Mucosa of stomach (tissue), 1 donor: Measurements from ENCODE around the gene NUCB1.
"Not testable (repeated sequence)": the region's sequence is repeated elsewhere in the genome, so short reads cannot be mapped to it uniquely, and the experiment has no call there.

Experiments used
- H3K27me3 ChIP-seq: one replicate; pipeline ENCODE4 v1.7.0; 2013; ENCODE audit warnings: mild to moderate bottlenecking, low read length; ENCODE audit not compliant: control insufficient read depth, insufficient read depth
- H3K36me3 ChIP-seq: one replicate; pipeline ENCODE4 v1.7.0; 2013; ENCODE audit warnings: low read length; ENCODE audit not compliant: control insufficient read depth, insufficient read depth
- H3K4me1 ChIP-seq: one replicate; pipeline ENCODE4 v1.7.0; 2013; ENCODE audit warnings: mild to moderate bottlenecking, low read length; ENCODE audit not compliant: control insufficient read depth, insufficient read depth
- H3K4me3 ChIP-seq: one replicate; pipeline ENCODE4 v1.7.0; 2013; ENCODE audit warnings: low read length
- H3K9ac ChIP-seq: one replicate; pipeline ENCODE4 v1.7.0; 2013; ENCODE audit warnings: mild to moderate bottlenecking, low read length, moderate library complexity
- H3K9me3 ChIP-seq: one replicate; pipeline ENCODE4 v1.7.0; 2013; ENCODE audit warnings: mild to moderate bottlenecking, low read length, moderate library complexity; ENCODE audit not compliant: control insufficient read depth
- donor health status: Pancreatic carcinoma.

The NUCB1 gene

GRCh38 chr19:48899386-48899749 lies 744 bp upstream of the NUCB1 start:
- not testable (repeated sequence) for H3K4me1 ChIP-seq, H3K4me3 ChIP-seq, H3K36me3 ChIP-seq, H3K9ac ChIP-seq, H3K27me3 ChIP-seq, H3K9me3 ChIP-seq

GRCh38 chr19:48900477-48901406 lies 630 bp downstream of the NUCB1 start:
- H3K27me3 ChIP-seq = no peaks in the 10 kb centered on the region
- peak overlapping the region; percentile 70 for H3K4me3 ChIP-seq
- H3K9ac ChIP-seq = peak overlapping the region; percentile 96
- no peaks in the 10 kb centered on the region for H3K4me1 ChIP-seq
- H3K9me3 ChIP-seq = no peaks in the 10 kb centered on the region
- peaks cover 5% of the 10 kb centered on the region for H3K36me3 ChIP-seq

GRCh38 chr19:48902291-48902690 lies 2.2 kb downstream of the NUCB1 start:
- not testable (repeated sequence) for H3K4me1 ChIP-seq, H3K9ac ChIP-seq, H3K36me3 ChIP-seq, H3K9me3 ChIP-seq, H3K27me3 ChIP-seq, H3K4me3 ChIP-seq

- not testable (repeated sequence) for H3K36me3 ChIP-seq, H3K4me1 ChIP-seq, H3K9ac ChIP-seq, H3K9me3 ChIP-seq, H3K27me3 ChIP-seq, H3K4me3 ChIP-seq
These were observed 3.7 kb downstream of the NUCB1 start for GRCh38 chr19:48903788-48904187.

GRCh38 chr19:48905664-48906063 lies 5.6 kb downstream of the NUCB1 start:
- Histone ChIP-seq H3K27me3 (no peaks in the 10 kb centered on the region), H3K4me3 (no peak overlapping the region), H3K9me3 (no peaks in the 10 kb centered on the region), H3K36me3 (peaks cover 5% of the 10 kb centered on the region), H3K4me1 (no peaks in the 10 kb centered on the region), H3K9ac (no peak overlapping the region)

- Histone ChIP-seq H3K9me3 (no peaks in the 10 kb centered on the region), H3K4me3 (no peak overlapping the region), H3K36me3 (peaks cover 11% of the 10 kb centered on the region), H3K4me1 (no peaks in the 10 kb centered on the region), H3K27me3 (no peaks in the 10 kb centered on the region), H3K9ac (no peak overlapping the region)
These were observed 6.2 kb downstream of the NUCB1 start for GRCh38 chr19:48906324-48906723.

- Histone ChIP-seq H3K4me3 (no peak overlapping the region), H3K9me3 (no peaks in the 10 kb centered on the region), H3K27me3 (no peaks in the 10 kb centered on the region), H3K4me1 (no peaks in the 10 kb centered on the region), H3K36me3 (peaks cover 17% of the 10 kb centered on the region), H3K9ac (no peak overlapping the region)
These were observed 7.6 kb downstream of the NUCB1 start for GRCh38 chr19:48907671-48908070.

- H3K27me3 ChIP-seq, H3K4me1 ChIP-seq, H3K9ac ChIP-seq, H3K4me3 ChIP-seq, H3K9me3 ChIP-seq: not testable (repeated sequence)
- H3K36me3 ChIP-seq = peaks cover 17% of the 10 kb centered on the region
These were observed 9.4 kb downstream of the NUCB1 start for GRCh38 chr19:48909424-48910077.

GRCh38 chr19:48910803-48911202 lies 10.7 kb downstream of the NUCB1 start:
- Histone ChIP-seq H3K9ac (no peak overlapping the region), H3K4me1 (no peaks in the 10 kb centered on the region), H3K9me3 (no peaks in the 10 kb centered on the region), H3K27me3 (no peaks in the 10 kb centered on the region), H3K4me3 (no peak overlapping the region), H3K36me3 (peaks cover 12% of the 10 kb centered on the region)

GRCh38 chr19:48913114-48913889 lies 13.2 kb downstream of the NUCB1 start:
- Histone ChIP-seq H3K9me3 (no peaks in the 10 kb centered on the region), H3K4me1 (no peaks in the 10 kb centered on the region), H3K36me3 (peaks cover 14% of the 10 kb centered on the region), H3K9ac (no peak overlapping the region), H3K4me3 (no peak overlapping the region), H3K27me3 (no peaks in the 10 kb centered on the region)

- H3K27me3 ChIP-seq = no peaks in the 10 kb centered on the region
- no peak overlapping the region for H3K4me3 ChIP-seq
- H3K9me3 ChIP-seq = no peaks in the 10 kb centered on the region
- H3K4me1 ChIP-seq = no peaks in the 10 kb centered on the region
- H3K9ac ChIP-seq = no peak overlapping the region
- H3K36me3 ChIP-seq = peaks cover 17% of the 10 kb centered on the region
These were observed 14.1 kb downstream of the NUCB1 start for GRCh38 chr19:48914181-48914580.

- H3K4me1 ChIP-seq = no peaks in the 10 kb centered on the region
- H3K36me3 ChIP-seq = peaks cover 17% of the 10 kb centered on the region
- no peaks in the 10 kb centered on the region for H3K27me3 ChIP-seq
- H3K9me3 ChIP-seq = no peaks in the 10 kb centered on the region
- no peak overlapping the region for H3K4me3 ChIP-seq
- no peak overlapping the region for H3K9ac ChIP-seq
These were observed 15.6 kb downstream of the NUCB1 start for GRCh38 chr19:48915757-48916156.
